Measurements from ENCODE around the gene ANKRD7.

DNA sequence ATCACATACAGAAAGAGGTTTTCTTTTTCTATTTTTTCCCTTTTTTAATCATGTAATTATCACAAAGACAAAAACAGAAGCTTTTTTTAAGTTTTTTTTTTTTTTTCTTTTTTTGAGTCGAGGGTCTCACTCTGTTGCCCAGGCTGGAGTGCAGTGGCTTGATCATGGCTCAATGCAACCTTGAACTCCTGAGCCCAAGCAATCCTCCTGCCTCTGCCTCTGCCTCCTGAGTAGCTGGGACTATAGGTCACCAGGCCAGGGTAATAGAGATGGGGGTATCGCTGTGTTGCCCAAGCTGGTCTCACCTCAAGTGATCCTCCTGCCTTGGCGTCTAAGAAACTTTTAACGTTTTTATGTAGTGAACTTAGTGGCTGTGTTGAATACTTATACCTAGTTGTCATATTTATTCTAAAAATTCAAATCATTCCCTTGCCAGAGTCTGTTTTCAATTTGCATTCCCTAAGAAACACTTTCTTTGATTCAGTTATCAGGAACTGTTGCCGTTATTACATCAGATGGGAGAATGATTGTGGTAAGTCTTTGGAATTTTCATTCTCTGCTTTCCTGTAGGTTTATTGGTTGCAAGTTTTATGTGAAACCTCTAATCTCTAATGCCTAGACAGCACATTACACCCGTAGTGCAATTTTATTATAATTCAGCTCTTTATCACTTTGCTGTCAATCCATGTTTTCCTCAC, 39.2 kb upstream of the ANKRD7 start:
- TF ChIP-seq, protein P1, sequence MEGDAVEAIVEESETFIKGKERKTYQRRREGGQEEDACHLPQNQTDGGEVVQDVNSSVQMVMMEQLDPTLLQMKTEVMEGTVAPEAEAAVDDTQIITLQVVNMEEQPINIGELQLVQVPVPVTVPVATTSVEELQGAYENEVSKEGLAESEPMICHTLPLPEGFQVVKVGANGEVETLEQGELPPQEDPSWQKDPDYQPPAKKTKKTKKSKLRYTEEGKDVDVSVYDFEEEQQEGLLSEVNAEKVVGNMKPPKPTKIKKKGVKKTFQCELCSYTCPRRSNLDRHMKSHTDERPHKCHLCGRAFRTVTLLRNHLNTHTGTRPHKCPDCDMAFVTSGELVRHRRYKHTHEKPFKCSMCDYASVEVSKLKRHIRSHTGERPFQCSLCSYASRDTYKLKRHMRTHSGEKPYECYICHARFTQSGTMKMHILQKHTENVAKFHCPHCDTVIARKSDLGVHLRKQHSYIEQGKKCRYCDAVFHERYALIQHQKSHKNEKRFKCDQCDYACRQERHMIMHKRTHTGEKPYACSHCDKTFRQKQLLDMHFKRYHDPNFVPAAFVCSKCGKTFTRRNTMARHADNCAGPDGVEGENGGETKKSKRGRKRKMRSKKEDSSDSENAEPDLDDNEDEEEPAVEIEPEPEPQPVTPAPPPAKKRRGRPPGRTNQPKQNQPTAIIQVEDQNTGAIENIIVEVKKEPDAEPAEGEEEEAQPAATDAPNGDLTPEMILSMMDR (IDR thresholded peaks at IDR 0.05; ENCODE audit: low read depth, low read length) = no peak
- no peak for TF ChIP-seq EZH2phosphoT487 (IDR thresholded peaks at IDR 0.05; ENCODE audit: low read depth)
